GM23338 (cell line): ENCODE results near the gene NEURL1B. TPM values are rescaled to one million over a fixed set of nuclear protein-coding genes. Genes with fewer than 3 reads are reported as not detected.

Experiments used
- ATAC-seq: fragments of 200-7000 bp; cut with Tn5 transposase; 3 replicates; pipeline ENCODE4 v1.9.1; 2020
- DNase-seq: peaks from one replicate; pipeline ENCODE4 v3.0.0-alpha.2; 2015; ENCODE audit warnings: low spot score
- H2AFZ ChIP-seq: fragments of 200-600 bp; sonication (generic); 2 replicates; pipeline ENCODE4 v1.8.0; 2016; ENCODE audit warnings: antibody characterized with exemption, mild to moderate bottlenecking, moderate library complexity
- H3F3A ChIP-seq: fragments of 200-600 bp; sonication (generic); replicated peaks from 2 replicates; pipeline ENCODE4 v1.8.0; 2017; ENCODE audit warnings: antibody characterized with exemption, mixed run types, low read depth
- H3K27ac ChIP-seq: fragments of 200-600 bp; sonication (generic); 2 replicates; pipeline ENCODE4 v1.6.1; 2016; ENCODE audit warnings: low read depth
- H3K27me3 ChIP-seq: fragments of 200-600 bp; sonication (generic); 2 replicates; pipeline ENCODE4 v1.8.0; 2016; ENCODE audit warnings: mild to moderate bottlenecking, mixed run types, moderate library complexity; ENCODE audit not compliant: insufficient read depth
- H3K36me3 ChIP-seq: fragments of 200-600 bp; sonication (generic); 2 replicates; pipeline ENCODE4 v1.8.0; 2016; ENCODE audit warnings: mild to moderate bottlenecking; ENCODE audit not compliant: insufficient read depth
- H3K4me1 ChIP-seq: fragments of 200-600 bp; sonication (generic); 2 replicates; pipeline ENCODE4 v1.8.0; 2016; ENCODE audit warnings: mild to moderate bottlenecking, moderate library complexity; ENCODE audit not compliant: insufficient read depth
- H3K4me2 ChIP-seq: fragments of 200-600 bp; sonication (generic); 2 replicates; pipeline ENCODE4 v1.7.1; 2017; ENCODE audit warnings: mixed run types
- H3K4me3 ChIP-seq: fragments of 200-600 bp; sonication (generic); 2 replicates; pipeline ENCODE4 v1.6.1; 2016; ENCODE audit warnings: mixed run types
- H3K79me2 ChIP-seq: fragments of 200-600 bp; sonication (generic); replicated peaks from 2 replicates; pipeline ENCODE4 v1.8.0; 2017; ENCODE audit warnings: mild to moderate bottlenecking; ENCODE audit not compliant: insufficient read depth
- H3K9me2 ChIP-seq: fragments of 200-600 bp; sonication (generic); 2 replicates; pipeline ENCODE4 v1.8.0; 2017; ENCODE audit not compliant: insufficient read depth
- H4K20me1 ChIP-seq: fragments of 200-600 bp; sonication (generic); replicated peaks from 2 replicates; pipeline ENCODE4 v1.8.0; 2017; ENCODE audit warnings: mild to moderate bottlenecking; ENCODE audit not compliant: insufficient read depth
- H3K27ac Mint-ChIP-seq: 2 replicates; pipeline ENCODE4 v1.8.0; 2020; ENCODE audit warnings: inconsistent platforms, mild to moderate bottlenecking, moderate library complexity, mixed read lengths
- H3K27me3 Mint-ChIP-seq: 3 replicates; pipeline ENCODE4 v1.8.0; 2022; ENCODE audit warnings: low read depth, mild to moderate bottlenecking, moderate library complexity, mixed read lengths, inconsistent platforms; ENCODE audit not compliant: insufficient read depth, poor library complexity
- H3K36me3 Mint-ChIP-seq: 3 replicates; pipeline ENCODE4 v1.8.0; 2021; ENCODE audit warnings: low read depth, mild to moderate bottlenecking, inconsistent platforms, moderate library complexity, mixed read lengths
- H3K4me1 Mint-ChIP-seq: 3 replicates; pipeline ENCODE4 v1.8.0; 2020; ENCODE audit warnings: mild to moderate bottlenecking, inconsistent platforms, mixed read lengths
- H3K4me3 Mint-ChIP-seq: 3 replicates; pipeline ENCODE4 v1.8.0; 2021; ENCODE audit warnings: moderate library complexity, mild to moderate bottlenecking, inconsistent platforms, mixed read lengths
- H3K9me3 Mint-ChIP-seq: 3 replicates; pipeline ENCODE4 v1.8.0; 2020; ENCODE audit warnings: moderate library complexity, mild to moderate bottlenecking, inconsistent platforms, mixed read lengths
- CREB1 ChIP-seq: fragments of 250-450 bp; sonication (Bioruptor Pico); IDR thresholded peaks from 2 replicates; pipeline ENCODE4 v1.5.0; 2020; ENCODE audit warnings: low read depth, mild to moderate bottlenecking, moderate library complexity
- EZH2 ChIP-seq: fragments of 200-600 bp; sonication (generic); IDR thresholded peaks from one replicate; pipeline ENCODE4 v1.8.0; 2017; ENCODE audit warnings: antibody characterized with exemption, mild to moderate bottlenecking, low read depth; ENCODE audit not compliant: unreplicated experiment
- EZH2phosphoT487 ChIP-seq: fragments of 200-600 bp; sonication (generic); IDR thresholded peaks from one replicate; pipeline ENCODE4 v1.8.1; 2018; ENCODE audit warnings: antibody characterized with exemption; ENCODE audit not compliant: unreplicated experiment
- JUNB ChIP-seq: IDR thresholded peaks from one replicate; pipeline ENCODE4 v1.6.1; 2016; ENCODE audit warnings: antibody characterized with exemption; ENCODE audit not compliant: unreplicated experiment
- NANOG ChIP-seq: IDR thresholded peaks from 2 replicates; pipeline ENCODE4 v1.6.1; 2016; ENCODE audit warnings: antibody characterized with exemption, borderline replicate concordance
- POLR2AphosphoS5 ChIP-seq: IDR thresholded peaks from 2 replicates; pipeline ENCODE4 v1.6.1; 2016; ENCODE audit warnings: antibody characterized with exemption, low read depth
- STAT1 ChIP-seq: IDR thresholded peaks from one replicate; pipeline ENCODE4 v1.6.1; 2016; ENCODE audit warnings: antibody characterized with exemption; ENCODE audit not compliant: unreplicated experiment
- ZNF114 ChIP-seq: fragments of 250-450 bp; sonication (Bioruptor Pico); IDR thresholded peaks from 2 replicates; pipeline ENCODE4 v1.5.0; 2020; ENCODE audit warnings: mild to moderate bottlenecking, moderate library complexity
- ZNF331 ChIP-seq: fragments of 250-450 bp; sonication (Bioruptor Pico); IDR thresholded peaks from 2 replicates; pipeline ENCODE4 v1.5.0; 2020; ENCODE audit warnings: low read depth, mild to moderate bottlenecking, moderate library complexity
- polyA plus RNA-seq: library from polyadenylated mRNA; unstranded; fragments of >200 nt; fragmentation: Nextera tagmentation; extraction: Ambion mirVana; gene quantifications from 2 replicates; pipeline ENCODE4 v1.2.1, GENCODE V29; 2016
- total RNA-seq: library from RNA; depleted of rRNA; stranded (reverse); fragments of >200 nt; shearing (Covaris generic); gene quantifications from 2 replicates; pipeline ENCODE4 v1.2.3, GENCODE V29; 2014
- TF ChIP-seq, protein P1 (sequence below): IDR thresholded peaks from one replicate; pipeline ENCODE4 v1.6.1; 2018; ENCODE audit warnings: antibody characterized with exemption; ENCODE audit not compliant: unreplicated experiment
- TF ChIP-seq, protein P2 (sequence below): fragments of 250-450 bp; sonication (Bioruptor Pico); IDR thresholded peaks from 2 replicates; pipeline ENCODE4 v1.5.0; 2020; ENCODE audit warnings: mild to moderate bottlenecking, moderate library complexity
- TF ChIP-seq, protein P3 (sequence below), 2 experiments: fragments of 200-600 bp in 1 of 2; sonication (generic) in 1 of 2; conservative IDR thresholded peaks; 2 replicates each; pipeline versions ENCODE4 v1.5.1 to v1.6.1; 2016 to 2017; ENCODE audit warnings: antibody characterized with exemption in 2 of 2, low read depth in 2 of 2, mild to moderate bottlenecking in 2 of 2, moderate library complexity in 1 of 2
- TF ChIP-seq, protein P4 (sequence below): IDR thresholded peaks from 2 replicates; pipeline ENCODE4 v1.6.1; 2016; ENCODE audit warnings: antibody characterized with exemption

The NEURL1B gene
- total and polyA plus RNA-seq, 2 experiments from 2014 or later: 1.9 to 13.3 TPM

DNA sequence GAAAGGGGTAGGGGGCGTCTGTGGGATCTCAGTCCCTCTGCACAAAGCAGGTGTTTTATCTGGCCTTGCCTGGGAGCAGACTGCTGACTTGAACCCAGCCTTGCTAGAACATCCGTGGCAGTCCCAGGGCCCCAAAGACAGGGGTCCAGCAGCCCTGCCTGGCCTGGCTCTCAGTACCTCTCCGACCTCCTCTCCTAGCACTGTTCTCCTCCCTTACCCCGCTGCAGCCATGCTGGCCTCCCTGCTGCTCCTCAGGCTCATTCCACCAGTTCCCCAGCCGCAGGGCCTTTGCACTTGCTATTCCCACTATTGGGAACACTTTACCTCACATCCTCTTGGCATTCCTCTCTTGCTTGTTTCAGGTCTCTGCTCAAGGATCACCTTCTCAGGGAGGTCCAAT, 84.7 kb downstream of the NEURL1B start:
- DNase-seq (no peak), ATAC-seq (no peak)
- H3K79me2 ChIP-seq: no peaks in the 10 kb centered on the region
- H4K20me1 ChIP-seq: no peaks in the 10 kb centered on the region
- no peak overlapping the region for H3K27ac ChIP-seq
- Mint-ChIP-seq H3K9me3 (no peaks in the 10 kb centered on the region; the same call in 2 of the 3 replicates), H3K27ac (no peak overlapping the region), H3K27me3 (peaks cover 3% of the 10 kb centered on the region), H3K4me3 (no peak overlapping the region), H3K4me1 (no peaks in the 10 kb centered on the region), H3K36me3 (no peaks in the 10 kb centered on the region)
- no peaks in the 10 kb centered on the region for H3K9me2 ChIP-seq
- H2AFZ ChIP-seq: no peak overlapping the region
- no peaks in the 10 kb centered on the region for H3K27me3 ChIP-seq
- no peaks in the 10 kb centered on the region for H3F3A ChIP-seq
- H3K4me2 ChIP-seq: no peak overlapping the region
- TF ChIP-seq NANOG (no peak), STAT1 (no peak), POLR2AphosphoS5 (no peak), EZH2phosphoT487 (no peak), EZH2 (no peak), CREB1 (CRISPR knock-in tag) (no peak), ZNF331 (CRISPR knock-in tag) (no peak), ZNF114 (CRISPR knock-in tag) (no peak), JUNB (no peak)
- TF ChIP-seq, protein P1, sequence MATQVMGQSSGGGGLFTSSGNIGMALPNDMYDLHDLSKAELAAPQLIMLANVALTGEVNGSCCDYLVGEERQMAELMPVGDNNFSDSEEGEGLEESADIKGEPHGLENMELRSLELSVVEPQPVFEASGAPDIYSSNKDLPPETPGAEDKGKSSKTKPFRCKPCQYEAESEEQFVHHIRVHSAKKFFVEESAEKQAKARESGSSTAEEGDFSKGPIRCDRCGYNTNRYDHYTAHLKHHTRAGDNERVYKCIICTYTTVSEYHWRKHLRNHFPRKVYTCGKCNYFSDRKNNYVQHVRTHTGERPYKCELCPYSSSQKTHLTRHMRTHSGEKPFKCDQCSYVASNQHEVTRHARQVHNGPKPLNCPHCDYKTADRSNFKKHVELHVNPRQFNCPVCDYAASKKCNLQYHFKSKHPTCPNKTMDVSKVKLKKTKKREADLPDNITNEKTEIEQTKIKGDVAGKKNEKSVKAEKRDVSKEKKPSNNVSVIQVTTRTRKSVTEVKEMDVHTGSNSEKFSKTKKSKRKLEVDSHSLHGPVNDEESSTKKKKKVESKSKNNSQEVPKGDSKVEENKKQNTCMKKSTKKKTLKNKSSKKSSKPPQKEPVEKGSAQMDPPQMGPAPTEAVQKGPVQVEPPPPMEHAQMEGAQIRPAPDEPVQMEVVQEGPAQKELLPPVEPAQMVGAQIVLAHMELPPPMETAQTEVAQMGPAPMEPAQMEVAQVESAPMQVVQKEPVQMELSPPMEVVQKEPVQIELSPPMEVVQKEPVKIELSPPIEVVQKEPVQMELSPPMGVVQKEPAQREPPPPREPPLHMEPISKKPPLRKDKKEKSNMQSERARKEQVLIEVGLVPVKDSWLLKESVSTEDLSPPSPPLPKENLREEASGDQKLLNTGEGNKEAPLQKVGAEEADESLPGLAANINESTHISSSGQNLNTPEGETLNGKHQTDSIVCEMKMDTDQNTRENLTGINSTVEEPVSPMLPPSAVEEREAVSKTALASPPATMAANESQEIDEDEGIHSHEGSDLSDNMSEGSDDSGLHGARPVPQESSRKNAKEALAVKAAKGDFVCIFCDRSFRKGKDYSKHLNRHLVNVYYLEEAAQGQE: no peak
- TF ChIP-seq, protein P2, sequence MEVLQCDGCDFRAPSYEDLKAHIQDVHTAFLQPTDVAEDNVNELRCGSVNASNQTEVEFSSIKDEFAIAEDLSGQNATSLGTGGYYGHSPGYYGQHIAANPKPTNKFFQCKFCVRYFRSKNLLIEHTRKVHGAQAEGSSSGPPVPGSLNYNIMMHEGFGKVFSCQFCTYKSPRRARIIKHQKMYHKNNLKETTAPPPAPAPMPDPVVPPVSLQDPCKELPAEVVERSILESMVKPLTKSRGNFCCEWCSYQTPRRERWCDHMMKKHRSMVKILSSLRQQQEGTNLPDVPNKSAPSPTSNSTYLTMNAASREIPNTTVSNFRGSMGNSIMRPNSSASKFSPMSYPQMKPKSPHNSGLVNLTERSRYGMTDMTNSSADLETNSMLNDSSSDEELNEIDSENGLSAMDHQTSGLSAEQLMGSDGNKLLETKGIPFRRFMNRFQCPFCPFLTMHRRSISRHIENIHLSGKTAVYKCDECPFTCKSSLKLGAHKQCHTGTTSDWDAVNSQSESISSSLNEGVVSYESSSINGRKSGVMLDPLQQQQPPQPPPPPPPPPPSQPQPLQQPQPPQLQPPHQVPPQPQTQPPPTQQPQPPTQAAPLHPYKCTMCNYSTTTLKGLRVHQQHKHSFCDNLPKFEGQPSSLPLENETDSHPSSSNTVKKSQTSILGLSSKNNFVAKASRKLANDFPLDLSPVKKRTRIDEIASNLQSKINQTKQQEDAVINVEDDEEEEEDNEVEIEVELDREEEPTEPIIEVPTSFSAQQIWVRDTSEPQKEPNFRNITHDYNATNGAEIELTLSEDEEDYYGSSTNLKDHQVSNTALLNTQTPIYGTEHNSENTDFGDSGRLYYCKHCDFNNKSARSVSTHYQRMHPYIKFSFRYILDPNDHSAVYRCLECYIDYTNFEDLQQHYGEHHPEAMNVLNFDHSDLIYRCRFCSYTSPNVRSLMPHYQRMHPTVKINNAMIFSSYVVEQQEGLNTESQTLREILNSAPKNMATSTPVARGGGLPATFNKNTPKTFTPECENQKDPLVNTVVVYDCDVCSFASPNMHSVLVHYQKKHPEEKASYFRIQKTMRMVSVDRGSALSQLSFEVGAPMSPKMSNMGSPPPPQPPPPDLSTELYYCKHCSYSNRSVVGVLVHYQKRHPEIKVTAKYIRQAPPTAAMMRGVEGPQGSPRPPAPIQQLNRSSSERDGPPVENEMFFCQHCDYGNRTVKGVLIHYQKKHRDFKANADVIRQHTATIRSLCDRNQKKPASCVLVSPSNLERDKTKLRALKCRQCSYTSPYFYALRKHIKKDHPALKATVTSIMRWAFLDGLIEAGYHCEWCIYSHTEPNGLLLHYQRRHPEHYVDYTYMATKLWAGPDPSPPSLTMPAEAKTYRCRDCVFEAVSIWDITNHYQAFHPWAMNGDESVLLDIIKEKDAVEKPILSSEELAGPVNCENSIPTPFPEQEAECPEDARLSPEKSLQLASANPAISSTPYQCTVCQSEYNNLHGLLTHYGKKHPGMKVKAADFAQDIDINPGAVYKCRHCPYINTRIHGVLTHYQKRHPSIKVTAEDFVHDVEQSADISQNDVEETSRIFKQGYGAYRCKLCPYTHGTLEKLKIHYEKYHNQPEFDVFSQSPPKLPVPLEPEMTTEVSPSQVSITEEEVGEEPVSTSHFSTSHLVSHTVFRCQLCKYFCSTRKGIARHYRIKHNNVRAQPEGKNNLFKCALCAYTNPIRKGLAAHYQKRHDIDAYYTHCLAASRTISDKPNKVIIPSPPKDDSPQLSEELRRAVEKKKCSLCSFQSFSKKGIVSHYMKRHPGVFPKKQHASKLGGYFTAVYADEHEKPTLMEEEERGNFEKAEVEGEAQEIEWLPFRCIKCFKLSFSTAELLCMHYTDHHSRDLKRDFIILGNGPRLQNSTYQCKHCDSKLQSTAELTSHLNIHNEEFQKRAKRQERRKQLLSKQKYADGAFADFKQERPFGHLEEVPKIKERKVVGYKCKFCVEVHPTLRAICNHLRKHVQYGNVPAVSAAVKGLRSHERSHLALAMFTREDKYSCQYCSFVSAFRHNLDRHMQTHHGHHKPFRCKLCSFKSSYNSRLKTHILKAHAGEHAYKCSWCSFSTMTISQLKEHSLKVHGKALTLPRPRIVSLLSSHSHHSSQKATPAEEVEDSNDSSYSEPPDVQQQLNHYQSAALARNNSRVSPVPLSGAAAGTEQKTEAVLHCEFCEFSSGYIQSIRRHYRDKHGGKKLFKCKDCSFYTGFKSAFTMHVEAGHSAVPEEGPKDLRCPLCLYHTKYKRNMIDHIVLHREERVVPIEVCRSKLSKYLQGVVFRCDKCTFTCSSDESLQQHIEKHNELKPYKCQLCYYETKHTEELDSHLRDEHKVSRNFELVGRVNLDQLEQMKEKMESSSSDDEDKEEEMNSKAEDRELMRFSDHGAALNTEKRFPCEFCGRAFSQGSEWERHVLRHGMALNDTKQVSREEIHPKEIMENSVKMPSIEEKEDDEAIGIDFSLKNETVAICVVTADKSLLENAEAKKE (CRISPR knock-in tag): no peak
- TF ChIP-seq, protein P3, sequence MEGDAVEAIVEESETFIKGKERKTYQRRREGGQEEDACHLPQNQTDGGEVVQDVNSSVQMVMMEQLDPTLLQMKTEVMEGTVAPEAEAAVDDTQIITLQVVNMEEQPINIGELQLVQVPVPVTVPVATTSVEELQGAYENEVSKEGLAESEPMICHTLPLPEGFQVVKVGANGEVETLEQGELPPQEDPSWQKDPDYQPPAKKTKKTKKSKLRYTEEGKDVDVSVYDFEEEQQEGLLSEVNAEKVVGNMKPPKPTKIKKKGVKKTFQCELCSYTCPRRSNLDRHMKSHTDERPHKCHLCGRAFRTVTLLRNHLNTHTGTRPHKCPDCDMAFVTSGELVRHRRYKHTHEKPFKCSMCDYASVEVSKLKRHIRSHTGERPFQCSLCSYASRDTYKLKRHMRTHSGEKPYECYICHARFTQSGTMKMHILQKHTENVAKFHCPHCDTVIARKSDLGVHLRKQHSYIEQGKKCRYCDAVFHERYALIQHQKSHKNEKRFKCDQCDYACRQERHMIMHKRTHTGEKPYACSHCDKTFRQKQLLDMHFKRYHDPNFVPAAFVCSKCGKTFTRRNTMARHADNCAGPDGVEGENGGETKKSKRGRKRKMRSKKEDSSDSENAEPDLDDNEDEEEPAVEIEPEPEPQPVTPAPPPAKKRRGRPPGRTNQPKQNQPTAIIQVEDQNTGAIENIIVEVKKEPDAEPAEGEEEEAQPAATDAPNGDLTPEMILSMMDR (conservative IDR thresholded peaks at IDR 0.05; ENCODE audit: low read depth in 2 of 2): no peak
- TF ChIP-seq, protein P4, sequence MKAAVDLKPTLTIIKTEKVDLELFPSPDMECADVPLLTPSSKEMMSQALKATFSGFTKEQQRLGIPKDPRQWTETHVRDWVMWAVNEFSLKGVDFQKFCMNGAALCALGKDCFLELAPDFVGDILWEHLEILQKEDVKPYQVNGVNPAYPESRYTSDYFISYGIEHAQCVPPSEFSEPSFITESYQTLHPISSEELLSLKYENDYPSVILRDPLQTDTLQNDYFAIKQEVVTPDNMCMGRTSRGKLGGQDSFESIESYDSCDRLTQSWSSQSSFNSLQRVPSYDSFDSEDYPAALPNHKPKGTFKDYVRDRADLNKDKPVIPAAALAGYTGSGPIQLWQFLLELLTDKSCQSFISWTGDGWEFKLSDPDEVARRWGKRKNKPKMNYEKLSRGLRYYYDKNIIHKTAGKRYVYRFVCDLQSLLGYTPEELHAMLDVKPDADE: no peak
- no peaks in the 10 kb centered on the region for H3K36me3 ChIP-seq
- no peak overlapping the region for H3K4me3 ChIP-seq
- H3K4me1 ChIP-seq: no peaks in the 10 kb centered on the region
